Colonic mucosa (tissue), 4 donors: ENCODE results near the gene CFAP73. TPM values are rescaled to one million over a fixed set of nuclear protein-coding genes. Genes with fewer than 3 reads are reported as not detected.
"Not testable (repeated sequence)": the region's sequence is repeated elsewhere in the genome, so short reads cannot be mapped to it uniquely, and the experiment has no call there.

Source experiments
- DNase-seq: peaks from one replicate; pipeline ENCODE4 v3.0.0-alpha.2; 2020
- H3K27ac ChIP-seq: fragments of 200-600 bp; one replicate; pipeline ENCODE4 v1.8.0; 2021
- H3K27me3 ChIP-seq: fragments of 200-600 bp; one replicate; pipeline ENCODE4 v1.8.0; 2021
- H3K36me3 ChIP-seq: fragments of 200-600 bp; one replicate; pipeline ENCODE4 v1.8.0; 2021
- H3K4me1 ChIP-seq: fragments of 200-600 bp; one replicate; pipeline ENCODE4 v1.8.0; 2021; ENCODE audit warnings: mild to moderate bottlenecking
- H3K4me3 ChIP-seq: fragments of 200-600 bp; one replicate; pipeline ENCODE4 v1.8.0; 2021
- H3K9ac ChIP-seq, 2 donors: one replicate each; pipeline ENCODE4 v1.7.0; 2013; ENCODE audit warnings: control low read depth in 2 of 2, low read depth in 2 of 2, low read length in 2 of 2
- H3K9me3 ChIP-seq: fragments of 200-600 bp; one replicate; pipeline ENCODE4 v1.8.0; 2021
- intact Hi-C: fragments of 100-400 bp; cut with DNase I; formaldehyde crosslinking; loops from one replicate; pipeline ENCODE4 v1.14.1; 2022
- total RNA-seq, 2 donors: library from RNA; stranded (reverse); fragmentation: NEBNext Ultra II Directional in 1 of 2; extraction: Animal tissue kit (Norgen Biotek cat#: 25700) in 1 of 2; gene quantifications; one replicate each; pipeline ENCODE4 v1.2.1, GENCODE V29; 2021
- TF ChIP-seq, protein P1 (sequence below): fragments of 200-600 bp; IDR thresholded peaks from one replicate; pipeline ENCODE4 v1.8.0; 2022; ENCODE audit warnings: antibody characterized with exemption, mild to moderate bottlenecking
- donor health status: healthy.
- donor health status: DM: no; HTN: no; CAD: no.
- donor health status: DM: no; HTN: no; CAD: no.

The CFAP73 gene
- total RNA-seq, 2 donors from 2014 or later: 0.20 TPM; not detected in 1

DNA sequence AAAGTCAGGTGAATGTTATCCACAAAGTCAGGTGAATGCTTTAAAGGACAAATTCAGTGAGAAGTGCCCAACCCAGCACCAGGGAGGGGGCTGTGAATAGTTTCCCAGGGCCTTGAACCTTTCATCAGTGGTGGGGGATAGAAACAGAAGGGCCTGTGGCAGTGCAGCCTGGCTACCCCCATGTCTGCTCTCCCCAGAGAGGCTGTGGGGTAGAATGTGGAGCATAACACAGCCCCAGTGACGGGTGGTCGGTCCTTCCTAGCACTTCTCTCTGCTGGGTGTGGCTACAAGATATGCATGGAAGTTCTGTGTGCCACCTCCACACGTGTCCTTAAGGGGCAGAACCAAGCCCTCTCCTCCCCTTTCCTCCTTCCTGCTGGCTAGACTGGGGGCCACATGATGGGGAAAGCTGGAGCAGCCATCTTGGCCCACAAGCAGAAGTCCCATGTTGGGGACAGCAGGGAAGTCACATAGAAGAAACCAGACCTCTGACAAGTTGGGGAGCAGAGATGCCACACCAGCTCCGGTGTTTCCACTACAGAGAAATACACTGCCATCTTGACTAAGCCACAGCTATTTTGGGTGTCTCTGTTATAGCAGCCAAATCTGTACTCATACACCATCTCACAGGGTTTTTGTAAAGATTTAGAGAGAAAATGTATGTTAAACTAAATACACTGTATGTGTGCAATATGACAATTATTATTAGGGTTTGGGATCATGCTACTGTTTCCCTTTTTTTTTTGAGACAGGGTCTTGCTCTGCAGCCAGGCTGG, 53.0 kb downstream of the CFAP73 start:
- no peaks in the 10 kb centered on the region for H3K4me1 ChIP-seq
- H3K9me3 ChIP-seq: no peaks in the 10 kb centered on the region
- H3K4me3 ChIP-seq: no peak overlapping the region
- no peaks in the 10 kb centered on the region for H3K36me3 ChIP-seq
- TF ChIP-seq, protein P1, sequence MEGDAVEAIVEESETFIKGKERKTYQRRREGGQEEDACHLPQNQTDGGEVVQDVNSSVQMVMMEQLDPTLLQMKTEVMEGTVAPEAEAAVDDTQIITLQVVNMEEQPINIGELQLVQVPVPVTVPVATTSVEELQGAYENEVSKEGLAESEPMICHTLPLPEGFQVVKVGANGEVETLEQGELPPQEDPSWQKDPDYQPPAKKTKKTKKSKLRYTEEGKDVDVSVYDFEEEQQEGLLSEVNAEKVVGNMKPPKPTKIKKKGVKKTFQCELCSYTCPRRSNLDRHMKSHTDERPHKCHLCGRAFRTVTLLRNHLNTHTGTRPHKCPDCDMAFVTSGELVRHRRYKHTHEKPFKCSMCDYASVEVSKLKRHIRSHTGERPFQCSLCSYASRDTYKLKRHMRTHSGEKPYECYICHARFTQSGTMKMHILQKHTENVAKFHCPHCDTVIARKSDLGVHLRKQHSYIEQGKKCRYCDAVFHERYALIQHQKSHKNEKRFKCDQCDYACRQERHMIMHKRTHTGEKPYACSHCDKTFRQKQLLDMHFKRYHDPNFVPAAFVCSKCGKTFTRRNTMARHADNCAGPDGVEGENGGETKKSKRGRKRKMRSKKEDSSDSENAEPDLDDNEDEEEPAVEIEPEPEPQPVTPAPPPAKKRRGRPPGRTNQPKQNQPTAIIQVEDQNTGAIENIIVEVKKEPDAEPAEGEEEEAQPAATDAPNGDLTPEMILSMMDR: no peak
- intact Hi-C loops: no loop called here
- DNase-seq: no peak
- no peaks in the 10 kb centered on the region for H3K27me3 ChIP-seq
- H3K27ac ChIP-seq: no peak overlapping the region
- H3K9ac ChIP-seq: no peak overlapping the region

DNA sequence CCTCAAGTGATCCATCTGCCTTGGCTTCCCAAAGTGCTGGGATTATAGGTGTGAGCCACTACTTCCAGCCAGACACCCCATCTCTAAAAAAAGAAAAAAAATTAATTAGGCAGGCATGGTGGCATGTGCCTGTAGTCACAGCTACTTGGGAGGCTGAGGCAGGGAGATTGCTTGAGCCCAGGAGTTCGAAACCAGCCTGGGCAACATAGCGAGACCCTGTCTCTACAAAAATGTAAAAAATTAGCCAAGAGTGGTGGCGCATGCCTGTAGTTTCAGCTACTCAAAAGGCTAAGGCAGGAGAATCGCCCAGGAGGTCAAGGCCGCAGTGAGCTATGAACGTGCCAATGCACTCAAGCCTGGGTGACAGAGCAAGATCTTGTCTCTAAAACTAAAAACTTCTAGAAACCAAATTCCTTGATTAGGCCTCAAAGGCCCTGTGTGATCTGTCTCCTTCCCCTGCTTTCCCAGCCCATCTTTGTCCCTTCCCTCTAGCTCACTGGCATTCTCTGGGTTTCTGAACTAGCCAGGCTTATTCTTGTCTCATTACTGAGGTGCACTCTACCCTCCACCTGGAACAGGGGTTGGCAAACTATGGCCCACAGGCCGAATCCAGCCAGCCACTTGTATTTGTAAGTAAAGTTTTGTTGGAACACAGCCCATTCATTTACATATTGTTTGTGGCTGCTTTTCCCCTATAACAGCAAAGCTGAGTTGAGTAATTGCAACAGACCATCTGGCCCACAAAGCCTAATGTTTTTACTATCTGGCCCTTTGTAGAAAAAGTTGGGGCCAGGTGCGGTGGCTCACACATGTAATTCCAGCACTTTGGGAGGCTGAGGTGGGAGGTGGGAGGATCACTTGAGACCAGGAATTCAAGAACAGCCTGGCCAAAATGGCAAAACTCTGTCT, 54.6 kb downstream of the CFAP73 start:
- H3K4me1 ChIP-seq: no peaks in the 10 kb centered on the region
- no peak for DNase-seq
- no peak overlapping the region for H3K4me3 ChIP-seq
- H3K36me3 ChIP-seq: no peaks in the 10 kb centered on the region
- no peaks in the 10 kb centered on the region for H3K9me3 ChIP-seq
- no peak overlapping the region for H3K27ac ChIP-seq
- H3K9ac ChIP-seq: no peak overlapping the region
- intact Hi-C loops: no loop called here
- TF ChIP-seq, protein P1: no peak
- H3K27me3 ChIP-seq: no peaks in the 10 kb centered on the region

DNA sequence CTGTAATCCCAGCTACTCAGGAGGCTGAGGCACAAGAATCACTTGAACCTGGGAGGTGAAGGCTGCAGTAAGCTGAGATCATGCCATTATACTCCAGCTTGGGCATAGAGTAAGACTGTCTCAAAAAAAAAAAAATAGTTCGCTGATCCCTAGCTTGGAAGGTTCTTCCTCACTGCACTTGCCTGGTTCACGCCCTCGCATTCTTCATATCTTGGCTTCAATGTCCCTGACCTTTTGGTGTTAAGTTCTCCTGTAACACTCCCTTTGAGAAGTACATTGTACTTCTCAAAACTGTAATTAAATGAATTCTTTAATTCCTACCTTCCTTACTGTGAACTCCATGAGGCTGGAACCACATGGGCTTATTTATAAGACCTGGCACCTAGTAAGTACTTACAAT, 55.3 kb downstream of the CFAP73 start:
- H3K9me3 ChIP-seq: no peaks in the 10 kb centered on the region
- no peak overlapping the region for H3K4me3 ChIP-seq
- H3K36me3 ChIP-seq: no peaks in the 10 kb centered on the region
- H3K4me1 ChIP-seq: no peaks in the 10 kb centered on the region
- no peak overlapping the region for H3K27ac ChIP-seq
- H3K9ac ChIP-seq: no peak overlapping the region
- TF ChIP-seq, protein P1: no peak
- DNase-seq: no peak
- no peaks in the 10 kb centered on the region for H3K27me3 ChIP-seq
- intact Hi-C loops: no loop called here

DNA sequence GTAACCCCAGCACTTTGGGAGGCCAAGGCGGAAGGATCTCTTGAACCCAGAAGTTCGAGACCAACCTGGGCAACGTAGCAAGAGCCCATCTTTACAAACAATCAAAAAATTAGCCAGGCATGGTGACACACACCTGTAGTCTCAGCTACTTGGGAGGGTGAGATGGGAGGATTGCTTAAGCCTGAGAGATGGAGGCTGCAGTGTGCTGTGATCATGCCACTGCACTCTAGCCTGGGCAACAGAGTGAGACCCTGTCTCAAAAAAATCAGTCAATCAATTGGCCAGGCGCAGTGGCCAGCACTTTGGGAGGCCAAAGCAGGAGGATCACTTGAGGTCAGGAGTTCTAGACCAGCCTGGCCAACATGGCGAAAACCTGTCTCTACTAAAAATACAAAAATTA, 57.3 kb downstream of the CFAP73 start:
- DNase-seq, H3K4me3 ChIP-seq, H3K27ac ChIP-seq, H3K27me3 ChIP-seq, H3K9me3 ChIP-seq, H3K4me1 ChIP-seq, H3K36me3 ChIP-seq, H3K9ac ChIP-seq, intact Hi-C loops: not testable (repeated sequence)

DNA sequence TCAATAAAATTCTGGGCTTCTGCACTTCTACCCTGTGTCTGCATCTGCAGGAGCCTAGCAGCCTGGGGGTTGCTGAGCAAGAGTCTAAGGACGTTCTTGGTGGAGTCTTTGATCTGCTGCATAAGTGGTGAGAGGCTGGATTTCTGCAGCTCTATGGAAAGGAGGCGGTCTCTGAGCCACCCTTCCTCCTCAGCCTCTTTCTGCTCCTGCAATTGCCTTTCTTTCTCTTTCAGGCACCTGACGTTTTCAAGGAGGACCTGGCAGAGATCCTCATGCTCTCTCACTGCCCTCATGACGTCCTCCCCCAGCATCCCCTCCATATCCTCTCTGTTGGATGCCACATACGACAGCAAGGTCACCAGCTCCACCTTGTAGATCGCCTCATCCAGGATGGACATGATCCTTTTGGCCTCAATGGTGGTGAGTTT, 58.1 kb downstream of the CFAP73 start:
- H3K9ac ChIP-seq: no peak overlapping the region
- peak overlapping the region; percentile 47 for H3K27ac ChIP-seq
- TF ChIP-seq, protein P1: no peak
- no peak overlapping the region for H3K4me3 ChIP-seq
- DNase-seq: no peak
- no peaks in the 10 kb centered on the region for H3K36me3 ChIP-seq
- no peaks in the 10 kb centered on the region for H3K27me3 ChIP-seq
- no peaks in the 10 kb centered on the region for H3K9me3 ChIP-seq
- H3K4me1 ChIP-seq: no peaks in the 10 kb centered on the region
- intact Hi-C loops: no loop called here
